Activated CD4-positive, alpha-beta T cell treated with anti-CD3 and anti-CD28 coated beads for 4 hours (primary cell): ENCODE data around the gene UGGT2.
"Not testable (repeated sequence)": the region's sequence is repeated elsewhere in the genome, so short reads cannot be mapped to it uniquely, and the experiment has no call there.

ENCODE experiments used
- DNase-seq, 2 donors: peaks; one replicate each; pipeline ENCODE4 v3.0.0-alpha.2; 2020

The UGGT2 gene

DNA sequence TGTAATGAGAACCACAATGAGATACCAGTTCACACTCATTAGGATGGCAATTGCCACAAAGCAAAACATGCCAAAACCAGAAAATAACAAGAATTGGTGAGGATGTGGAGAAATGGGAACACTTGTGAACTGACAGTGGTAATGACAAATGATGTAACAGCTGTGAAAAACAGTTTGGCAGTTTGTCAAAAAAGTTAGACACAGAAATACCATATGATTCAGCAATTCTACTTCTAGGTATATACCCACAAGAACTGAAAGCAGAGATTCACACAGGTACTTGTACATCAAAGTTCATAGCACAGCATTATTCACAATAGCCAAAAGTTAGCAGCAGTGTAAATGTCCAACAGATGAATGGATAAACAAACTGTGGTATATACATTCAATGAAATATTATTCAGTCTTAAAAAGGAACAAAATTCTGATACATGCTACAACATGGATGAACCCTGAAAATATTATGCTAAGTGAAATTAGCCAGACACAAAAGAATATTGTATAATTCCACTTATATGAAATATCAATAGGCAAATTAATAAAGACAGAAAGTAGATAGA, 96.5 kb downstream of the UGGT2 start:
- DNase-seq: no peak

DNA sequence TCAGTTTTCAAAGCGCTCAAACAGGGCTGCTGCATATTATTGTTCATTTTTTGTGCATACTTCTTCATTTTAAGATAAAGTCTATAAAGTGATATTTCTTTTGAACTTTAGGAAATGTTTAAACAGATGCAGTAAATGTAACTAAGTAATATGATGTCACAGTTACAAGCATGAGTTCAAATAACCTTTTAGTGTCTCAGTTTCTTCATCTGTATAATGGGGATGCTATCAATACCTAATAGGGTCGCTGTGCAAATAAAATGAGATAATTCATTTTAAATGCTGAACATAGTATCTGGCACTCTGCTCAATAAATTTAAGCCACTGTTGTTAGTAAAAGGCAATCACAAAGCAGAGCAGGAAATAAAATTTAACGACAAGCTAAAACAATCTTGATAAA, 97.5 kb downstream of the UGGT2 start:
- DNase-seq: no peak

DNA sequence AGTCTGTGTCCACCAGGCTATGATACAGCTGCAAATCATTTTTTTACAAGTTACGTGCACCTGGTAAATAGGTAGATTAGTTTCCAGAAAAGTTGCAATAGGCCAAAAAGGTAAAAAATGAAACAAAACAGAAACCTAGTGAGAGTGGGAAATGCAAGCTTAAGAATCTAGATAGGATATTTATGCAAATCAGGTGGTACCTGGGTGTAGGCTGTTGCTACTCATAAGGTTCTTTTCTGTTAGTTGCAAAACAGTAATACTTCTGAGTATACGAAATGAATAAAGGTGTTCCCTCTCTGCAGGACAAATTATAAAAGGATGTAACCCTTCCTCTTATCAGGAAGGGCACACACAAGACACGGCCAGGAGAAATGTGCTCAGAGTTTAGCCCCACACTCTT, 97.9 kb downstream of the UGGT2 start:
- DNase-seq: no peak

DNA sequence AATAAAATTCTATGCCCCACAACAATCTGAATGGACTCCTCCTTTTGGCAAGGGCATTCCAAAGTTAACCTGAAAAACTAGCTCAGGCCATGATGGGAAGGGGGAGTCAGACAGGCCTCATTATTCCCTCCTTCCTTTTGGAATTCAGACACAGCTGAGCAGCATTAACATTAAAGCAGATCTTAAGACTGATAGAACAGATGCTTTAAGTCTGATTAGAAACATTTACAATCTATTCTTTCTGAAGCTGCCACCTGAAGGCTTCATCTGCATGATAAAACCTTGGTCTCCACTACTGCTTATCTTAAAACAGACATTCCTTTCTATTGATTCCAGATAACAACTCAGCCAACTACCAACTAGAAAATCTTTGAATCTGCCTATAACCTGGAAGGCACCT, 98.9 kb downstream of the UGGT2 start:
- no peak for DNase-seq

DNA sequence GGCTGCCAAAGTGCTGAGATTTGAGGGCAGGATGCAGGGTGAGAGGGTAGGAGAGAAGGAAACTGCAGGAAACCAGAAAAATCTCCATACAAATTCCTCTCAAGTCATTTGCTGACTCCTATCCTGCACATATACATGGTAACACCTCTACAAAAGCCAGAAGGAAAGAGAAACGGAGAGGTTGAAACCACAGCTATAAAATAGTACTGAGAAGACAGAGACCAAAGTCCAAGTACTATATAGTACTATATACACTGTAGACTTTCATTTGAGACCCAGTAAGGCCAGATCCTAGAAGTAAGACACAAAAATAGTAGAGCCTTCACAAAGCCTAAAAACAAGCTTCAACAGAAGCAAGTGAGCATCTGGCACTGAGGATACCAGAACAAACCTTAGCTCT, 103.1 kb downstream of the UGGT2 start:
- DNase-seq: no peak

DNA sequence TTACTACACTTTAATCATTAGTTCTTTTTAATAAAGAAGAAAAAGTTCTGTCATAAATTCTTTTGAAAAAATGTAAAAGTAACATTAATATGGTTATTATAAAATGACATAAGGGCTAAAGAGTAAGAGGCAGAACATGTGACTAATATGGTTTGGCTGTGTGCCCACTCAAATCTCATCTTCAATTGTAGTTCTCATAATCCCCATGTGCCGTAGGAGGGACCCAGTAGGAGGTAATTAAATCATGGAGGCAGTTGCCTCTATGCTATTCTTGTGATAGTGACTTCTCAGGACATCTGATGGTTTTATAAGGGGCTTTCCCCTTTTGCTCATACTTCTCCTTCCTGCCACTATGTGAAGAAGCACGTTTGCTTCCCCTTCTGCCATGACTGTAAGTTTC, 104.5 kb downstream of the UGGT2 start:
- DNase-seq: no peak

DNA sequence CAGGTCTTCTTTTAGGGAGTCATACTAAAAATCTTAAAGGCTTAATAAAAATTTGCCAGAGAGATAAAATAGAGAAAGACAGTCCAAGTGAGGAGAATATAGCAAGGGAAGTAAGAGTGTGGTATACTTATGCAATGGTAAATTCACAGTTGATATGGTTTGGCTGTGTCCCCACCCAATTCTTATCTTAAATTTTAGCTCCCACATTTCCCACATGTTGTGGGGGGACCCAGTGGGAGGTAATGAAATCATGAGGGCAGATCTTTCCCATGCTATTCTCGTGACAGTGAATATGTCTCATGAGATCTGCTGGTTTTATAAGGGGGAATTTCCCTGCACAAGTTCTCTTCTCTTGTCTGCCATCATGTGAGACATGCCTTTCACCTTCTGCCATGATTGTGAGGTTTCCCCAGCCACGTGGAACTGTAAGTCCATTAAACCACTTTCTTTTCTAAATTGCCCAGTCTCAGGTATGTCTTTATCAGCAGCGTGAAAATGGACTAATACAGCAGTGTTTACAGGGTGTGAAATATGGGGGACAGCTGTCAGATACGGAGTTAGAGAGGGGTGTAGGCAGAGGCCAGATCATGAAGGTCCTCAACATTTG, 115.4 kb downstream of the UGGT2 start:
- no peak for DNase-seq

DNA sequence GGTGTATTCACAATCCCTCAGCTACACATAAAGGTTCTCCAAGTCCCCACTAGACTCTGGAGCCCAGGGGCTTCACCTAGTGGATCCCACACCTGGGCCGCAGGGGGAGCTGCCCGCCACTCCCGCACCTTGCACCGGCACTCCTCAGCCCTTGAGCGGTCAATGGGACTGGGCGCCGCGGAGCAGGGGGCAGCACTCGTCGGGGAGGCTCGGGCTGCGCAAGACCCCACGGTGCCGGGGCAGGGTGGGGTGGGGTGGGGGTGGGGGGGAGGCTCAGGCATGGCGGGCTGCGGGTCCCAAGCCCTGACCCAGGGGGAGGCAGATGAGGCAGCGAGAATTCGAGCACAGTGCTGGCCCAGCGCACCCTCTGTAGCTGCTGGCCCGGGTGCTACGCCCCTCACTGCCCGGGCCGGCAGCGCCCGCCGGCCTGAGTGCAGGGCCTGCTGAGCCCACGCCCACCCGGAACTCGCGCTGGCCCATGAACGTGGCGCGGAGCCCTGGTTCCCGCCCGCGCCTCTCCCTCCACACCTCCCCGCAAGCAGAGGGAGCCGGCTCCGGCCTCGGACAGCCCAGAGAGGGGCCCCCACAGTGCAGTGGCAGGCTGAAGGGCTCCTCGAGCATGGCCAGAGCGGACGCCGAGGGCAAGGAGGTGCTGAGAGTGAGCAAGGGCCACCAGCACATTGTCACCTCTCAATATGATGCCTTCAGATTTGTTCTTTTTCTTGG, 121.7 kb downstream of the UGGT2 start:
- DNase-seq: no peak

DNA sequence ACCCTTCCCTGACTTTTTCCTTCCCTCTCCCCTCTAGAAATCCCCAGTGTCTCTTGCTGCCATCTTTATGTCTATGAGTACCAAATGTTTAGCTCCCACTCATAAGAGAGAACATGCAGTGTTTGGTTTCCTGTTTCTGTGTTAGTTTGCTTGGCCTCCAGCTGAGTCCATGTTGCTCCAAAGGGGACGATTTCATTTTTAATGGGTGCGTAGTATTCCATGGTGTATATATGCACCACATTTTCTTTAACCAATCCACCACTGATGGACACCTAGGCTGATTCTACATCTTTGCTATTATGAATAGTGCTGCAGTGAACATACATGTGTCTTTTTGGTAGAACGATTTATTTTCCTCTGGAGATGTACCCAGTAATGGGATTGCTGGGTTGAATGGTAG, 123.8 kb downstream of the UGGT2 start:
- DNase-seq: no peak

DNA sequence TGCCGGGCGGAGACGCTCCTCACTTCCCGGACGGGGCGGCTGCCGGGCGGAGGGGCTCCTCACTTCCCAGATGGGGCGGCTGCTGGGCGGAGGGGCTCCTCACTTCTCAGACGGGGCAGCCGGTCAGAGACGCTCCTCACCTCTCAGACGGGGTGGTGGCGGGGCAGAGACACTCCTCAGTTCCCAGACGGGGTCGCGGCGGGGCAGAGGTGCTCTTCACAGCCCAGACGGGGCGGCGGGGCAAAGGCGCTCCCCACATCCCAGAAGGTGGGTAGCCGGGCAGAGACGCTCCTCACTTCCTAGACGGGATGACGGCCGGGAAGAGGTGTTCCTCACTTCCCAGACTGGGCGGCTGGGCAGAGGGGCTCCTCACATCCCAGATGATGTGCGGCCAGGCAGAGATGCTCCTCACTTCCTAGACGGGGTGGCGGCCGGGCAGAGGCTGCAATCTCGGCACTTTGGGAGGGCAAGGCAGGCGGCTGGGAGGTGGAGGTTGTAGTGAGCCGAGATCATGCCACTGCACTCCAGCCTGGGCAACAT, 124.8 kb downstream of the UGGT2 start:
- not testable (repeated sequence) for DNase-seq

DNA sequence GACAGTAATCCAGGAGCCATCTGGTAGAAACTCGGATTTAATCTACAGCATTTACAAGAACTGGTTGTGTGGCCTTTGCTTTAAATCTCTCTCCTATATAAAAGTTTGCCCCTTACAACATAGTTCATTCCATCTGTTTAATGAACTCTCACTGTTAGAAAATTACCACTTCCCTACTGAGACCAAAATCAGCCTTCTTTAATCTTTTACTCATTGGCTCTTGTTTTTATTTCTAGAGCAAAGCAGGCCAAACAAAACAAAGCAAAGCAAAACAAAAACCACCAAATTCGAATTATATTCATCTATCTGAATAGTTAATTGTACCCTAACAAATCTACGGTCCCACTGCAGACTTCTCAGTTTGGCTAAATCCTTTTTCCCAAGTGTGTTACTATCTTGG, 127.0 kb downstream of the UGGT2 start:
- no peak for DNase-seq

DNA sequence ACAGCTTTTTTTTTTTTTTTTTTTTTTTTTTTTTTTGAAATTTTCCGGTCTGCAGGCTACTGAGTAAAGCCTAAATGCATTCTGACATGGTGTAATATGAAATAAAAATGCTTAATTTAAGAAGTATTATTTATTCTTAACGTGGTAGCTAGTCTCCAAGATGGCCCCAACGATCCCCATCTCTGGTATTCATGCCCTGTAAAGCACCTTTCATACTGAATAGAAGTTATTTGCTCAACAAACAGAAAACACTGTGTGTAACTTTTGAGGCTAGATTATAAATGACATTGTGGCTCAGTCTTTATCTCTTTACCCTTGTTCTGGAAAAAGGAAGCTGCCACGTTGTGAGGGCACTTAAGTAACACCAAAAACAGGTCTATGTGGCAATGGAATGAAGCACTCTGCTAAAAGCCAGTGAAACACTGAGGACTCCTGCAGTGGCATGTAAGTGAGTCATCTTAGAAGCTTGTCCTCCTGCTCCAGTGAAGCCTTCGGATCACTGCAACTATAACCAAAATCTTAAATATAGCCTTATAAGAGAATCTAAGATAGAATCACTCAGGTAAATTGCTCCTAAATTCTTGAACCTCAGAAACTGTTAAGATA, 128.7 kb downstream of the UGGT2 start:
- no peak for DNase-seq

DNA sequence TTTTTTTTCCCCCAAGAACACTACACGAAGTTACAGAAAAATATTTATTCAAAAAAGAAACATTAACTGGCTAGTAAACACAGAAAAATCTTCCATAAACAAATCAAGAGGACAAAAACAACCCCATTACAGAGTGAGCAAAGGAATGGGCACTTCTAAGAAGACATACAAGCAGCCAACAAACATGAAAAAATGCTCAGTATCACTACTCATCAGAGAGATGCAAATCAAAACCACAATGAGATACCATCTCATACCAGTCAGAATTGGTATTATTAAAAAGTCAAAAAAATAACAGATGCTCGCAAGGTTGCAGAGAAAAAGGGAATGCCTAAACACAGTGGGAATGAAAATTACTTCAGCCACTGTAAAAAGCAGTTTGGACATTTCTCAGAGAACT, 131.7 kb downstream of the UGGT2 start:
- DNase-seq: no peak

DNA sequence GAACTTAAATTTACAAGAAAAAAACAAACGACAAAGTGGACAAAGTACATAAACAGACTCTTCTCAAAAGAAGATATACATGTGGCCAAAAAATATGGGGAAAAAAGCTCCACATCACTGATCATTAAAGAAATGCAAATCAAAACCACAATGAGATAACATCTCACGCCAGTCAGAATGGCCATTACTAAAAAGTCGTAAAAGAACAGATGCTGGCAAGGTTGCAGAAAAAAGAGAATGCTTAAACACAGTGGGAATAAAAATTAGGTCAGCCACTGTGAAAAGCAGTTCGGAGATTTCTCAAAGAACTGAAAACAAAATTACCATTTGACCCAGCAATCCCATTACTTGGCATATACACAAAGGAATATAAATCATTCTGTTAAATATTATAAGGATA, 132.7 kb downstream of the UGGT2 start:
- DNase-seq: no peak

DNA sequence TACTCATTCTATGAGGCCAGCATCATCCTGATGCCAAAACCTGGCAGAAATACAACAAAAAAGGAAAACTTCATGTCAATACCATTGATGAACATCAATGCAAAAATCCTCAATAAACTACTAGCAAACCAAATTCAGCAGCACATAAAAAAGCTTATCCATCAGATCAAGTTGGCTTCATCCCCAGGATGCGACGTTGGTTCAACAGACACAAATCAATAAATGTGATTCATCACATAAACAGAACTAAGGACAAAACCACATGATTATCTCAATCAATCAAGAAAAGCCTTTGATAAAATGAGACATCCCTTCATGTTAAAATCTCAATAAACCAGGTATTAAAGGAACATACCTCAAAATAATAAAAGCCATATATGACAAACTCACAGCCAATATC, 134.3 kb downstream of the UGGT2 start:
- DNase-seq: no peak

DNA sequence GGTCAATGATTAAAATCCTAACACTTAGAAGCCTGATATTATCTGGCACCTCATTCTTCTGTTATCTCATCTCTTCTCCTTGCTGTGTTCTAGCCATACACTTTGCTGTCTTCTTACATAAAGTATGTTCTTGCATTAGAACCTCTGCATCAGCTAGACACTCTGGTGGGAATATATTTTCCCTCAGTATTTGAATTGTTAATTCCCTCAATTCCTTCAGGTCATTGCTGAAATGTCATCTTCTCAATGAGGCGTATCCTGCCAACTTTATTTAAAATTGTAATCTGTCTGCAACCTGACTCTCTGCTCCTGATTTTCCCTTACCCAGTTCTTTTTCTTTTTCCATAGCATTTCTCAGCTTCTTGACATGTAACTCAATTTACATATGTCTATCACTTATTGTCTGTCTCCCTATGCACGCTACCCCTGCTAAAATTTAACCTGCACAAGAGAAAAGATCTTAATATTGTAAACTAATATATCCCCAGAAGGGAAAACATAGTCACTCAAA, 138.2 kb downstream of the UGGT2 start:
- no peak for DNase-seq

DNA sequence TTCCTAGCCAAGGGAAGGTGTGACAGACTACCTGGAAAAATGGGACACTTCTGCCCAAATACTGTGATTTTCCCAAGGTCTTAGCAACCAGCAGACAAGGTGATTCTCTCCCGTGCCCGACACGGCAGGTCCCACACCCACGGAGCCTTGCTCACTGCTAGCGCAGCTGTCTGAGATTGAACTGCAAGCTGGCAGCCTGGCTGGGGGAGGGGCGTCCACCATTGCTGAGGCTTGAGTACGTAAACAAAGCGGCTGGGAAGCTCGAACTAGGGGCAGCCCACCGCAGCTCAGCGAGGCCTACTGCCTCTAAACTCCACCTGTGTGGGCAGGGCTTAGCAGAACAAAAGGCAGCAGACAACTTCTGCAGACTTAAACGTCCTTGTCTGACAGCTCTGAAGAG, 146.2 kb downstream of the UGGT2 start:
- DNase-seq: no peak

DNA sequence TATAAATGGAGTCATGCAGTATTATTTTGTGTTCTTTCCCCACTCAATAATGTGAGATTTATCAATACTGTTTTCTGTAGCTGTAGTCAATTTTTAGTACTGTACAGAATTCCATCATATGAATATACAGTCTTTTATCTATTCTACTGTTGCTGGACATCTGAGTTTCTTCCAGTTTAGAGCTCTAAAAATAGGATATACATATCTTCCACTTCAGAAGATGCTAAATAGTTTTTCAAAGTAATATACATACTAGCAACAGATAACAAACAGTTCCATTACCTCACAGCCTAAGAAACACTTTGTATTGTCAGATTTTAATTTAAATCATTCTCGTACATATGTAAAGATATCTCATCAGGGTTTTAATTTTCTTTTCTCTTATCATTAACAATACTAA, 149.6 kb downstream of the UGGT2 start:
- DNase-seq: no peak

DNA sequence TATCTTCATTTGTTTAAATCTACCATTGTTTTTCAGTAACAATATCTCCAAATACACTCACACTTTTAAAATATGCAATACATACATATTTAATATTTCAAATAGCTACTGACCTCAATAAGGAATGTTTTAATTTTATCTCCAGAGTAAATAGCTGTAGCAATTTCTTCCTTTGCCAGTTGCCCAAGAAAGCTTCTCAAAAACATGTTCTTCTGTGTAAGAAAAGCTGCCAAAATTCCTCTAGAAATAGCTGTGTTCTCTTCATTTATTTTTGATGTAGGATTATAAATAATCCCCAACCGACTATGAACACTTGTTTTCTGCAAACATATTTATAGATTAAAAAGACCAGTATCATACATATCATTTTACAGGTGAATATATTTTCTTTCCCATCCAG, 150.5 kb downstream of the UGGT2 start:
- no peak for DNase-seq

DNA sequence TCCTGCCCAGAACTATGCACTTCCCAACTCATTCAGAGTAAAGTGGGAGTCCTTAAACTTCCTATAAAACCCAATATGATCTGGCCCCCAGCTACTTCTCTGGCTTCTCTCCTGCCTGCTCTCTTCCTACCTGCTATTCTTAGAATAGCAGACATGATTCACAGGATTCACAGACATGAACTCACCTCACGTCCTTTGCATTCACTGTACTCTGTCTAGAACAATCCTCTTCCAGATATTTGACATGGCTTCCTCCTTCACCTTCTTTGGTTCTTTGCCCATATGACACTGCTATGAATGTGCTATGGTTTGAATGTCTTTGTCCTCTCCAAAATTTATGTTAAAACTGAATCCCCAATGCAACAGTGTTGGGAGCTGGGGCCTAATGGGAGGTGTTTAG, 154.9 kb downstream of the UGGT2 start:
- DNase-seq: no peak

DNA sequence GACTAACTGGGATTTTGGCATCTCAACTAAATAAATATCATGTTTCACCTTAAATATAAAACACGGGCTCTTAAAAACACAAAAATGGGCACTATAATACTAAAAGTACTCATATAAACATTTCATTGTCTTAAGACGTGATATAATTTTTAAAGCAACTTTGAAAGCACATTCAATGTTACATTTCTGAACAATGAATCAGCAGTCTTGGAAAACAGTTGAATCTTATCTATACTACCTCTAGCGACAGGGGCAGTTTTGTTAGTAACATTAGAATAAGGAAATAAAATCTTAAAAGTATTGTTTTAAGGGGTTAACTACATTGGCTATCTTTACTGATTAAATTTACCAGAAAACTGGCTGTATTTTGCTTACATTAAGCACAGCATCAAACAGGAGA, 156.9 kb downstream of the UGGT2 start:
- no peak for DNase-seq

DNA sequence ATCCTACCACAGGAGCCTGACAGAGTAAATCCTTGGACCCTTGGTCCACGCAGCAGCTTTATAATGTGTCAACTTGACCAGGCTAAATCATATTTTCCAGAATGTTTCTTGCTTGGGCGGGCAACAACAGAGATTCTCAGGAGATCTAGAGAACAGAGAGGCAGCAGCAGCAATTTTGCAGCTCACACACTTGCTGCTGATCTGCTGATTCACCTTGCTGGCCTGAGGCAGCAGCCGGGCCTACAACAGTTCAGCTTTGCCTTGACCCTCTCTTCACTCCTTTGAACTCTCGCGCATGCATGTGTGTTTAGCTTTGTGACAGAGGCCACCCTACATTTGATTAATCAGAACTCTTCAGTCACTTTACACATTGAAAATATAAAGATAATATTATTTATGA, 159.3 kb downstream of the UGGT2 start:
- no peak for DNase-seq

DNA sequence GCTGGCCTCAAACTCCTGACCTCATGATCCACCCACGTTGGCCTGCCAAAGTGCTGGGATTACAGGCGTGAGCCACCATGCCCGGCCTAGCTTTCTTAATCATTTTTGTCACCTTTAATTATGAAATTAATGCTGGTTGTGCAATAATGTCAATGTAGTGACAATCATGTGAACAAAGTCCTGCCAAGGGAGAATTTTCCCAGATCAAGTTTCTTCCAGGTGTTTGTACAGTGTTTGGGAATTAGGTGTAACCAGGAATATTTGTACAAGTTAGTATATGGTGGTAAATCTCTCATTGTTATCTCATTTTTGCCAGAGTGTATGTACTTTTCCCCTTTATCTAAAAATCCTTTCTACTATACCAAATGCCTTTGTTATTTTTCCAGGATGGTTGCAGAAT, 171.1 kb downstream of the UGGT2 start:
- DNase-seq: no peak

DNA sequence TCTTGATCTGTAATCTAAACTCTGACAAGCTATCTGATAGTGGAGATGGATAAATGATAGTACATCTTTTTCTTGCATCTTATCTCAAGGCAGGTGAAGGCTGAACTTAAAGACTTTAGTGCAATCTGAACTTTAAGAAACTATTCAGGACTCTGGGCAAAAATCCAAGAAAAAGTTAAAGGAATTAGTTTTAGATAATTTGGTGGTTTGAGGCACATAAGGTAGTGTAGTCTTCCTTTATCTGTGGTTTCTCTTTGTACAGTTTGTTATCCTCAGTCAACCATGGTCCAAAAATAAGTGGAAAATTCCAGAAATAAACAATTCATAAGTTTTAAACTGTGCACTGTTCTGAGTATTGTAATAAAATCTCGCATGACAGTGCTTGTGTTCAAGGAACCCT, 172.9 kb downstream of the UGGT2 start:
- DNase-seq: no peak
